K562 (cell line): ENCODE results near the gene PLK5. TPM values are rescaled to one million over a fixed set of nuclear protein-coding genes. Genes with fewer than 3 reads are reported as not detected.
A peak's percentile ranks its signal among the peaks of the same experiment; 100 is the strongest.

ENCODE experiments used
- BHLHE40 ChIP-seq: IDR thresholded peaks from 2 replicates; pipeline ENCODE4 v1.6.1; 2011; ENCODE audit warnings: low read length, improper control_type of control experiment
- HSF4 ChIP-seq: fragments of 250-450 bp; sonication (Bioruptor Pico); IDR thresholded peaks from 2 replicates; pipeline ENCODE4 v2.1.2; 2022; ENCODE audit warnings: mild to moderate bottlenecking, moderate library complexity, borderline replicate concordance
- IFI16 ChIP-seq: fragments of 250-450 bp; sonication (Bioruptor Pico); IDR thresholded peaks from 2 replicates; pipeline ENCODE4 v2.1.2; 2022; ENCODE audit warnings: mild to moderate bottlenecking, inconsistent platforms
- MAX ChIP-seq: sonication (generic); formaldehyde crosslinking; IDR thresholded peaks from 2 replicates; pipeline ENCODE4 v1.9.0; 2022; ENCODE audit warnings: mild to moderate bottlenecking, missing genetic modification reagents
- NFE2 ChIP-seq: IDR thresholded peaks from 2 replicates; pipeline ENCODE4 v1.6.1; 2014; ENCODE audit warnings: antibody characterized with exemption, low read depth
- PHTF2 ChIP-seq: fragments of 250-450 bp; sonication (Bioruptor Pico); IDR thresholded peaks from 2 replicates; pipeline ENCODE4 v1.5.0; 2021; ENCODE audit warnings: mild to moderate bottlenecking
- POLR2A ChIP-seq: fragments of 450-650 bp; conservative IDR thresholded peaks from 2 replicates; pipeline ENCODE4 v1.6.1; 2016
- PREB ChIP-seq: sonication (generic); formaldehyde crosslinking; IDR thresholded peaks from 2 replicates; pipeline ENCODE4 v1.8.1; 2023; ENCODE audit warnings: mild to moderate bottlenecking, missing genetic modification reagents
- RBFOX2 ChIP-seq: fragments of 200-400 bp; formaldehyde crosslinking; IDR thresholded peaks from 2 replicates; pipeline ENCODE4 v1.6.1; 2017; ENCODE audit warnings: low read depth, mild to moderate bottlenecking, low read length, moderate library complexity
- SRSF3 ChIP-seq: fragments of 200-400 bp; formaldehyde crosslinking; IDR thresholded peaks from 2 replicates; pipeline ENCODE4 v1.6.1; 2016; ENCODE audit warnings: mild to moderate bottlenecking, low read length, moderate library complexity; ENCODE audit not compliant: insufficient read depth
- ZNF12 ChIP-seq: sonication (generic); formaldehyde crosslinking; IDR thresholded peaks from 2 replicates; pipeline ENCODE4 v1.4.0; 2020; ENCODE audit warnings: mild to moderate bottlenecking, missing genetic modification reagents
- ZNF57 ChIP-seq: fragments of 450-650 bp; formaldehyde crosslinking; IDR thresholded peaks from 2 replicates; pipeline ENCODE4 v1.4.0; 2020; ENCODE audit warnings: mild to moderate bottlenecking, moderate library complexity
- polyA plus RNA-seq, 8 experiments: library from polyadenylated mRNA; depleted of rRNA in 4 of 8; stranded (reverse) in 5 of 8; unstranded in 3 of 8; fragments of >200 nt; fragmentation: Nextera tagmentation in 2 of 8; fragmentation: Illumina TruSeq in 1 of 8; extraction: Ambion mirVana in 2 of 8; extraction: Trizol in 1 of 8; gene quantifications; 2 replicates each; pipeline versions ENCODE4 v1.2.1 to v1.2.3, GENCODE V29; 2011 to 2014; ENCODE audit warnings: inconsistent platforms in 1 of 8, missing spikeins in 1 of 8
- total RNA-seq, 7 experiments: library from RNA; depleted of rRNA in 6 of 7; stranded (reverse); fragments of >200 nt in 6 of 7; fragmentation: Illumina TruSeq in 2 of 7; extraction: Trizol in 2 of 7; gene quantifications; 2 replicates each; pipeline versions ENCODE4 v1.2.1 to v1.2.3, GENCODE V29; 2011 to 2021; ENCODE audit warnings: low replicate concordance in 1 of 7
- TF ChIP-seq, protein P1 (sequence below): fragments of 450-650 bp; IDR thresholded peaks from 2 replicates; pipeline ENCODE4 v1.6.1; 2016; ENCODE audit warnings: mild to moderate bottlenecking, moderate library complexity
- TF ChIP-seq, protein P2 (sequence below): fragments of 250-450 bp; sonication (Bioruptor Pico); IDR thresholded peaks from 2 replicates; pipeline ENCODE4 v1.4.0; 2020; ENCODE audit warnings: borderline replicate concordance

Gene PLK5
- total and polyA plus RNA-seq, 9 of the 15 experiments (the other 6 are each of a cell fraction or from before 2014, with no cell fraction given) = 0.04 to 0.23 (median 0.11) TPM; not detected in 5

GRCh38 chr19:1568320-1569019, 44.6 kb downstream of the PLK5 start, which contains the start of gene MEX3D (continued):
- TF ChIP-seq PREB (CRISPR knock-in tag) (no peak), IFI16 (no peak), RBFOX2 (peak; percentile 59), BHLHE40 (peak; percentile 98), HSF4 (no peak), NFE2 (no peak), ZNF57 (CRISPR knock-in tag) (no peak), POLR2A (no peak; the same call in 1 of the 2 replicates), ZNF12 (CRISPR knock-in tag) (no peak; the same call in 1 of the 2 replicates), PHTF2 (CRISPR knock-in tag) (no peak), SRSF3 (no peak), MAX (CRISPR knock-in tag) (peak; percentile 94)
- TF ChIP-seq, protein P1, sequence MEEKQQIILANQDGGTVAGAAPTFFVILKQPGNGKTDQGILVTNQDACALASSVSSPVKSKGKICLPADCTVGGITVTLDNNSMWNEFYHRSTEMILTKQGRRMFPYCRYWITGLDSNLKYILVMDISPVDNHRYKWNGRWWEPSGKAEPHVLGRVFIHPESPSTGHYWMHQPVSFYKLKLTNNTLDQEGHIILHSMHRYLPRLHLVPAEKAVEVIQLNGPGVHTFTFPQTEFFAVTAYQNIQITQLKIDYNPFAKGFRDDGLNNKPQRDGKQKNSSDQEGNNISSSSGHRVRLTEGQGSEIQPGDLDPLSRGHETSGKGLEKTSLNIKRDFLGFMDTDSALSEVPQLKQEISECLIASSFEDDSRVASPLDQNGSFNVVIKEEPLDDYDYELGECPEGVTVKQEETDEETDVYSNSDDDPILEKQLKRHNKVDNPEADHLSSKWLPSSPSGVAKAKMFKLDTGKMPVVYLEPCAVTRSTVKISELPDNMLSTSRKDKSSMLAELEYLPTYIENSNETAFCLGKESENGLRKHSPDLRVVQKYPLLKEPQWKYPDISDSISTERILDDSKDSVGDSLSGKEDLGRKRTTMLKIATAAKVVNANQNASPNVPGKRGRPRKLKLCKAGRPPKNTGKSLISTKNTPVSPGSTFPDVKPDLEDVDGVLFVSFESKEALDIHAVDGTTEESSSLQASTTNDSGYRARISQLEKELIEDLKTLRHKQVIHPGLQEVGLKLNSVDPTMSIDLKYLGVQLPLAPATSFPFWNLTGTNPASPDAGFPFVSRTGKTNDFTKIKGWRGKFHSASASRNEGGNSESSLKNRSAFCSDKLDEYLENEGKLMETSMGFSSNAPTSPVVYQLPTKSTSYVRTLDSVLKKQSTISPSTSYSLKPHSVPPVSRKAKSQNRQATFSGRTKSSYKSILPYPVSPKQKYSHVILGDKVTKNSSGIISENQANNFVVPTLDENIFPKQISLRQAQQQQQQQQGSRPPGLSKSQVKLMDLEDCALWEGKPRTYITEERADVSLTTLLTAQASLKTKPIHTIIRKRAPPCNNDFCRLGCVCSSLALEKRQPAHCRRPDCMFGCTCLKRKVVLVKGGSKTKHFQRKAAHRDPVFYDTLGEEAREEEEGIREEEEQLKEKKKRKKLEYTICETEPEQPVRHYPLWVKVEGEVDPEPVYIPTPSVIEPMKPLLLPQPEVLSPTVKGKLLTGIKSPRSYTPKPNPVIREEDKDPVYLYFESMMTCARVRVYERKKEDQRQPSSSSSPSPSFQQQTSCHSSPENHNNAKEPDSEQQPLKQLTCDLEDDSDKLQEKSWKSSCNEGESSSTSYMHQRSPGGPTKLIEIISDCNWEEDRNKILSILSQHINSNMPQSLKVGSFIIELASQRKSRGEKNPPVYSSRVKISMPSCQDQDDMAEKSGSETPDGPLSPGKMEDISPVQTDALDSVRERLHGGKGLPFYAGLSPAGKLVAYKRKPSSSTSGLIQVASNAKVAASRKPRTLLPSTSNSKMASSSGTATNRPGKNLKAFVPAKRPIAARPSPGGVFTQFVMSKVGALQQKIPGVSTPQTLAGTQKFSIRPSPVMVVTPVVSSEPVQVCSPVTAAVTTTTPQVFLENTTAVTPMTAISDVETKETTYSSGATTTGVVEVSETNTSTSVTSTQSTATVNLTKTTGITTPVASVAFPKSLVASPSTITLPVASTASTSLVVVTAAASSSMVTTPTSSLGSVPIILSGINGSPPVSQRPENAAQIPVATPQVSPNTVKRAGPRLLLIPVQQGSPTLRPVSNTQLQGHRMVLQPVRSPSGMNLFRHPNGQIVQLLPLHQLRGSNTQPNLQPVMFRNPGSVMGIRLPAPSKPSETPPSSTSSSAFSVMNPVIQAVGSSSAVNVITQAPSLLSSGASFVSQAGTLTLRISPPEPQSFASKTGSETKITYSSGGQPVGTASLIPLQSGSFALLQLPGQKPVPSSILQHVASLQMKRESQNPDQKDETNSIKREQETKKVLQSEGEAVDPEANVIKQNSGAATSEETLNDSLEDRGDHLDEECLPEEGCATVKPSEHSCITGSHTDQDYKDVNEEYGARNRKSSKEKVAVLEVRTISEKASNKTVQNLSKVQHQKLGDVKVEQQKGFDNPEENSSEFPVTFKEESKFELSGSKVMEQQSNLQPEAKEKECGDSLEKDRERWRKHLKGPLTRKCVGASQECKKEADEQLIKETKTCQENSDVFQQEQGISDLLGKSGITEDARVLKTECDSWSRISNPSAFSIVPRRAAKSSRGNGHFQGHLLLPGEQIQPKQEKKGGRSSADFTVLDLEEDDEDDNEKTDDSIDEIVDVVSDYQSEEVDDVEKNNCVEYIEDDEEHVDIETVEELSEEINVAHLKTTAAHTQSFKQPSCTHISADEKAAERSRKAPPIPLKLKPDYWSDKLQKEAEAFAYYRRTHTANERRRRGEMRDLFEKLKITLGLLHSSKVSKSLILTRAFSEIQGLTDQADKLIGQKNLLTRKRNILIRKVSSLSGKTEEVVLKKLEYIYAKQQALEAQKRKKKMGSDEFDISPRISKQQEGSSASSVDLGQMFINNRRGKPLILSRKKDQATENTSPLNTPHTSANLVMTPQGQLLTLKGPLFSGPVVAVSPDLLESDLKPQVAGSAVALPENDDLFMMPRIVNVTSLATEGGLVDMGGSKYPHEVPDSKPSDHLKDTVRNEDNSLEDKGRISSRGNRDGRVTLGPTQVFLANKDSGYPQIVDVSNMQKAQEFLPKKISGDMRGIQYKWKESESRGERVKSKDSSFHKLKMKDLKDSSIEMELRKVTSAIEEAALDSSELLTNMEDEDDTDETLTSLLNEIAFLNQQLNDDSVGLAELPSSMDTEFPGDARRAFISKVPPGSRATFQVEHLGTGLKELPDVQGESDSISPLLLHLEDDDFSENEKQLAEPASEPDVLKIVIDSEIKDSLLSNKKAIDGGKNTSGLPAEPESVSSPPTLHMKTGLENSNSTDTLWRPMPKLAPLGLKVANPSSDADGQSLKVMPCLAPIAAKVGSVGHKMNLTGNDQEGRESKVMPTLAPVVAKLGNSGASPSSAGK = peak; percentile 98
- TF ChIP-seq, protein P2, sequence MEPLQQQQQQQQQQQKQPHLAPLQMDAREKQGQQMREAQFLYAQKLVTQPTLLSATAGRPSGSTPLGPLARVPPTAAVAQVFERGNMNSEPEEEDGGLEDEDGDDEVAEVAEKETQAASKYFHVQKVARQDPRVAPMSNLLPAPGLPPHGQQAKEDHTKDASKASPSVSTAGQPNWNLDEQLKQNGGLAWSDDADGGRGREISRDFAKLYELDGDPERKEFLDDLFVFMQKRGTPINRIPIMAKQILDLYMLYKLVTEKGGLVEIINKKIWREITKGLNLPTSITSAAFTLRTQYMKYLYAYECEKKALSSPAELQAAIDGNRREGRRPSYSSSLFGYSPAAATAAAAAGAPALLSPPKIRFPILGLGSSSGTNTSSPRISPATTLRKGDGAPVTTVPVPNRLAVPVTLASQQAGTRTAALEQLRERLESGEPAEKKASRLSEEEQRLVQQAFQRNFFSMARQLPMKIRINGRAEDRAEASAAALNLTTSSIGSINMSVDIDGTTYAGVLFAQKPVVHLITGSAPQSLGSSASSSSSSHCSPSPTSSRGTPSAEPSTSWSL (CRISPR knock-in tag) = no peak
